Stimulated activated naive B cell treated with anti-CD40 and anti-IgM and Interleukin-4, amounts not matched to agents 10 μg/mL and 1 μg/mL and 100 μg/mL, for 72 hours (primary cell): ENCODE data around the gene FGFR3.

Experiments
- ATAC-seq, 2 donors: fragments of 150-1000 bp; cut with Tn5 transposase; replicated peaks; 2 replicates each; pipeline ENCODE4 v1.10.0; 2021; ENCODE audit warnings: moderate library complexity in 1 of 2
- DNase-seq: peaks from one replicate; pipeline ENCODE4 v3.0.0; 2021
- H3K27ac Mint-ChIP-seq: one replicate; pipeline ENCODE4 v1.8.0; 2022; ENCODE audit warnings: mild to moderate bottlenecking, mixed read lengths
- H3K27me3 Mint-ChIP-seq, 2 donors: one replicate each; pipeline ENCODE4 v1.8.0; 2022; ENCODE audit warnings: mixed read lengths in 2 of 2
- H3K36me3 Mint-ChIP-seq, 2 donors: one replicate each; pipeline ENCODE4 v1.8.0; 2022; ENCODE audit warnings: mixed read lengths in 2 of 2, mild to moderate bottlenecking in 1 of 2
- H3K4me1 Mint-ChIP-seq, 2 donors: one replicate each; pipeline ENCODE4 v1.8.0; 2022; ENCODE audit warnings: mixed read lengths in 2 of 2, mild to moderate bottlenecking in 1 of 2
- H3K4me3 Mint-ChIP-seq, 2 donors: one replicate each; pipeline ENCODE4 v1.8.0; 2022; ENCODE audit warnings: mild to moderate bottlenecking in 2 of 2, mixed read lengths in 2 of 2, moderate library complexity in 1 of 2
- H3K9me3 Mint-ChIP-seq, 2 donors: one replicate each; pipeline ENCODE4 v1.8.0; 2022; ENCODE audit warnings: mixed read lengths in 2 of 2, mild to moderate bottlenecking in 1 of 2

The FGFR3 gene

GRCh38 chr4:1792832-1793495 lies at the start of gene FGFR3:
Gene FGFR3, plus strand, starts transcription at chr4:1793293. Its CDS starts 642 bp downstream, at chr4:1793935.
- no peaks in the 10 kb centered on the region for H3K36me3 Mint-ChIP-seq
- H3K27ac Mint-ChIP-seq: no peak within 1 kb of the TSS
- peaks cover 12 to 40% of the 10 kb centered on the region in 2 donors for H3K27me3 Mint-ChIP-seq
- H3K4me1 Mint-ChIP-seq: peaks cover 6 to 9% of the 10 kb centered on the region in 2 donors
- no peaks in the 10 kb centered on the region for H3K9me3 Mint-ChIP-seq
- H3K4me3 Mint-ChIP-seq: peak within 1 kb of the TSS in 1 of 2 donors; percentile 22
- no peak for DNase-seq
- ATAC-seq: peak; percentile 78 to 84

GRCh38 chr4:1743551-1743950 lies 49.5 kb upstream of the FGFR3 start:
- DNase-seq (no peak), ATAC-seq (no peak)
- Mint-ChIP-seq H3K36me3 (peaks cover 40 to 46% of the 10 kb centered on the region in 2 donors), H3K4me3 (no peak overlapping the region), H3K27ac (peak overlapping the region; percentile 54), H3K27me3 (peaks cover 0 to 5% of the 10 kb centered on the region in 2 donors), H3K9me3 (peaks cover 4% of the 10 kb centered on the region in 2 donors), H3K4me1 (peaks cover 0 to 8% of the 10 kb centered on the region in 2 donors)

- Mint-ChIP-seq H3K27me3 (peaks cover 0 to 6% of the 10 kb centered on the region in 2 donors), H3K9me3 (peaks cover 0 to under 1% of the 10 kb centered on the region in 2 donors), H3K4me1 (peaks cover 0 to 10% of the 10 kb centered on the region in 2 donors), H3K4me3 (no peak overlapping the region), H3K27ac (no peak overlapping the region), H3K36me3 (peaks cover 35 to 42% of the 10 kb centered on the region in 2 donors)
- ATAC-seq: no peak
- DNase-seq: no peak
Observed at GRCh38 chr4:1743975-1744374, 49.1 kb upstream of the FGFR3 start.

GRCh38 chr4:1744552-1744951 lies 48.5 kb upstream of the FGFR3 start:
- ATAC-seq (no peak), DNase-seq (no peak)
- H3K4me1 Mint-ChIP-seq: peaks cover 0 to 10% of the 10 kb centered on the region in 2 donors
- H3K27me3 Mint-ChIP-seq: peaks cover 0 to 6% of the 10 kb centered on the region in 2 donors
- H3K36me3 Mint-ChIP-seq: peaks cover 30 to 37% of the 10 kb centered on the region in 2 donors
- H3K4me3 Mint-ChIP-seq: no peak overlapping the region
- H3K27ac Mint-ChIP-seq: peak overlapping the region; percentile 75
- H3K9me3 Mint-ChIP-seq: no peaks in the 10 kb centered on the region

- Mint-ChIP-seq H3K36me3 (peaks cover 25 to 32% of the 10 kb centered on the region in 2 donors), H3K9me3 (no peaks in the 10 kb centered on the region), H3K27me3 (peaks cover 0 to 6% of the 10 kb centered on the region in 2 donors), H3K4me1 (peaks cover 0 to 10% of the 10 kb centered on the region in 2 donors), H3K4me3 (no peak overlapping the region), H3K27ac (peak overlapping the region; percentile 75)
- DNase-seq: no peak
- ATAC-seq: no peak
Observed at GRCh38 chr4:1745165-1745564, 47.9 kb upstream of the FGFR3 start.

GRCh38 chr4:1745697-1746096 lies 47.4 kb upstream of the FGFR3 start:
- peaks cover 21 to 28% of the 10 kb centered on the region in 2 donors for H3K36me3 Mint-ChIP-seq
- no peaks in the 10 kb centered on the region for H3K9me3 Mint-ChIP-seq
- DNase-seq (no peak), ATAC-seq (no peak)
- H3K27ac Mint-ChIP-seq: no peak overlapping the region
- peaks cover 2 to 10% of the 10 kb centered on the region in 2 donors for H3K4me1 Mint-ChIP-seq
- H3K27me3 Mint-ChIP-seq: peaks cover 0 to 6% of the 10 kb centered on the region in 2 donors
- H3K4me3 Mint-ChIP-seq: no peak overlapping the region

GRCh38 chr4:1746265-1746691 lies 46.8 kb upstream of the FGFR3 start:
- no peaks in the 10 kb centered on the region for H3K9me3 Mint-ChIP-seq
- peak; percentile 82 for DNase-seq
- peaks cover 4 to 10% of the 10 kb centered on the region in 2 donors for H3K4me1 Mint-ChIP-seq
- peaks cover 0 to 6% of the 10 kb centered on the region in 2 donors for H3K27me3 Mint-ChIP-seq
- ATAC-seq: peak; percentile 87
- H3K36me3 Mint-ChIP-seq: peaks cover 18 to 23% of the 10 kb centered on the region in 2 donors
- no peak overlapping the region for H3K27ac Mint-ChIP-seq
- no peak overlapping the region for H3K4me3 Mint-ChIP-seq

GRCh38 chr4:1746919-1747602 lies 46.0 kb upstream of the FGFR3 start:
- Mint-ChIP-seq H3K27me3 (peaks cover 0 to 6% of the 10 kb centered on the region in 2 donors), H3K27ac (no peak overlapping the region), H3K4me3 (no peak overlapping the region), H3K36me3 (peaks cover 13 to 18% of the 10 kb centered on the region in 2 donors), H3K4me1 (peaks cover 4 to 10% of the 10 kb centered on the region in 2 donors), H3K9me3 (no peaks in the 10 kb centered on the region)
- ATAC-seq (no peak), DNase-seq (no peak)

- Mint-ChIP-seq H3K4me1 (peaks cover 4 to 16% of the 10 kb centered on the region in 2 donors), H3K36me3 (peaks cover 13 to 18% of the 10 kb centered on the region in 2 donors), H3K4me3 (no peak overlapping the region), H3K27me3 (peaks cover 0 to 6% of the 10 kb centered on the region in 2 donors), H3K27ac (no peak overlapping the region), H3K9me3 (no peaks in the 10 kb centered on the region)
- DNase-seq (no peak), ATAC-seq (no peak)
Observed at GRCh38 chr4:1747603-1747967, 45.5 kb upstream of the FGFR3 start.

GRCh38 chr4:1748465-1748995 lies 44.6 kb upstream of the FGFR3 start:
- H3K4me1 Mint-ChIP-seq: peaks cover 8 to 23% of the 10 kb centered on the region in 2 donors
- no peaks in the 10 kb centered on the region for H3K9me3 Mint-ChIP-seq
- peak; percentile 63 for DNase-seq
- peaks cover 11 to 15% of the 10 kb centered on the region in 2 donors for H3K36me3 Mint-ChIP-seq
- peaks cover 0 to 6% of the 10 kb centered on the region in 2 donors for H3K27me3 Mint-ChIP-seq
- no peak overlapping the region for H3K4me3 Mint-ChIP-seq
- peak; percentile 67 to 68 for ATAC-seq
- no peak overlapping the region for H3K27ac Mint-ChIP-seq

- Mint-ChIP-seq H3K36me3 (peaks cover 7 to 8% of the 10 kb centered on the region in 2 donors), H3K4me1 (peaks cover 8 to 23% of the 10 kb centered on the region in 2 donors)
Observed at GRCh38 chr4:1749370-1749769, 43.7 kb upstream of the FGFR3 start.

GRCh38 chr4:1749826-1750225 lies 43.3 kb upstream of the FGFR3 start:
- no peak overlapping the region for H3K4me3 Mint-ChIP-seq
- DNase-seq (no peak), ATAC-seq (no peak)
- peaks cover 4 to 5% of the 10 kb centered on the region in 2 donors for H3K36me3 Mint-ChIP-seq
- H3K27ac Mint-ChIP-seq: no peak overlapping the region
- peaks cover 8 to 23% of the 10 kb centered on the region in 2 donors for H3K4me1 Mint-ChIP-seq
- no peaks in the 10 kb centered on the region for H3K9me3 Mint-ChIP-seq
- peaks cover 0 to 6% of the 10 kb centered on the region in 2 donors for H3K27me3 Mint-ChIP-seq

More at GRCh38 chr4:1749370-1749769, 43.7 kb upstream of the FGFR3 start:
- DNase-seq (no peak), ATAC-seq (no peak)
- Mint-ChIP-seq H3K9me3 (no peaks in the 10 kb centered on the region), H3K27ac (no peak overlapping the region), H3K27me3 (peaks cover 0 to 6% of the 10 kb centered on the region in 2 donors), H3K4me3 (no peak overlapping the region)

- Mint-ChIP-seq H3K36me3 (no peaks in the 10 kb centered on the region), H3K27ac (peak overlapping the region; percentile 69), H3K4me1 (peaks cover 8 to 23% of the 10 kb centered on the region in 2 donors), H3K27me3 (peaks cover 0 to 6% of the 10 kb centered on the region in 2 donors), H3K9me3 (no peaks in the 10 kb centered on the region), H3K4me3 (no peak overlapping the region)
- no peak for ATAC-seq
- no peak for DNase-seq
Observed at GRCh38 chr4:1750381-1751154, 42.5 kb upstream of the FGFR3 start.
